ENCODE data around the gene CD151. TPM values are rescaled to one million over a fixed set of nuclear protein-coding genes. Genes with fewer than 3 reads are reported as not detected.
A peak's percentile ranks its signal among the peaks of the same experiment; 100 is the strongest.

The CD151 gene
- total and polyA plus RNA-seq, 4 donors, result 620 to 1,186 (median 771) TPM

DNA sequence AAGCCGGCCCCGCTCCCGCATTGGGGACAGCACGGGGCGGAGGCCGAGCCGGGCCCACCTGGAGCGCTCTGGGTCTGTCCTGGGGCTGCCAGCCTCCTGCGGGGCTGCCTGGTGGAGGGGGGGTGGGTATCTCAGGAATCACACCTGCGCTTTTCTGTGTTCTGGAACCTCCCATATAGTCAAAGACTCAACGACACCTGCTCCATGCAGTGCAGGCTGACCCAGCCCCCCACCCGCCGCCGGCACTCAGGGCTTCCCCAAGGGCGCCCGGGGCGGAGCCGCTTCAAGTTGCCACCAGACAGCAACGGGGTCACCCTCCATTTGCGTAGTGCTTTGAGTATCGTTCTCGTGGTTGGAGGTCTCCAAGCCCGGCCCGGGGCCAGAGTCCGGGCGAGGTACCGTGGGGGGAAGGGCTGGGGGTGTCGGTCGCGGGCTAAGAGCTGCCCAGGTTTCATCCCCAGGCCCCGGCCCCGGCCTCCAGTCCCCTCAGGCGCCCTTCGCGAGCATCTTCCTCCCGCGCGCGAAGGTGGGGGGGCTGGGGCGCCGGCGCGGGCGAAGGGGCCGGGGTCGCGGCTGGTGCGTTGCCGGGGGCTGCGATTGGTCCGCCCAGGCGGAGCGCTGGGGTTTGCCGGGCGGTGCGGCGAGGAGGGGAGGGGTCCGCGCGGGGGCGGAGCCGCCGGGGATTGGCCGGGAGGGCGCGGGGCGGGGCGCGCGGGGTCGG is 16.5 kb downstream of the CD151 start:
- H3K4me1 ChIP-seq (ENCODE audit: control insufficient read depth in 1 of 2, insufficient read depth in 2 of 2, low read length in 2 of 2), result no peaks in the 10 kb centered on the region
- intact Hi-C loops (cut with DNase I), result loop anchor here (2.0 to 5.0 kb wide), 3 partner anchors 63 to 202 kb away; partner anchors contain the start of gene CHID1 (in 1 of the 2)
- no peak for DNase-seq
- H3K4me3 ChIP-seq (ENCODE audit: low read length in 2 of 2), result peak overlapping the region; percentile 23 to 42
- no peak for ATAC-seq (ENCODE audit: low FRiP score)
- H3K27ac ChIP-seq (ENCODE audit: low read depth in 1 of 2, low read length in 2 of 2), result no peak overlapping the region
- 5 to 7% methylated on average over 54 to 71 of the region's 71 CpGs for WGBS, 2 donors
- no peaks in the 10 kb centered on the region for H3K36me3 ChIP-seq (ENCODE audit: control insufficient read depth in 1 of 2, insufficient read depth in 2 of 2, low read length in 1 of 2)
- no peaks in the 10 kb centered on the region for H3K27me3 ChIP-seq (ENCODE audit: control insufficient read depth in 1 of 2, insufficient read depth in 2 of 2, low read length in 1 of 2)
- H3K9me3 ChIP-seq (ENCODE audit: control insufficient read depth, low read length), result no peaks in the 10 kb centered on the region

DNA sequence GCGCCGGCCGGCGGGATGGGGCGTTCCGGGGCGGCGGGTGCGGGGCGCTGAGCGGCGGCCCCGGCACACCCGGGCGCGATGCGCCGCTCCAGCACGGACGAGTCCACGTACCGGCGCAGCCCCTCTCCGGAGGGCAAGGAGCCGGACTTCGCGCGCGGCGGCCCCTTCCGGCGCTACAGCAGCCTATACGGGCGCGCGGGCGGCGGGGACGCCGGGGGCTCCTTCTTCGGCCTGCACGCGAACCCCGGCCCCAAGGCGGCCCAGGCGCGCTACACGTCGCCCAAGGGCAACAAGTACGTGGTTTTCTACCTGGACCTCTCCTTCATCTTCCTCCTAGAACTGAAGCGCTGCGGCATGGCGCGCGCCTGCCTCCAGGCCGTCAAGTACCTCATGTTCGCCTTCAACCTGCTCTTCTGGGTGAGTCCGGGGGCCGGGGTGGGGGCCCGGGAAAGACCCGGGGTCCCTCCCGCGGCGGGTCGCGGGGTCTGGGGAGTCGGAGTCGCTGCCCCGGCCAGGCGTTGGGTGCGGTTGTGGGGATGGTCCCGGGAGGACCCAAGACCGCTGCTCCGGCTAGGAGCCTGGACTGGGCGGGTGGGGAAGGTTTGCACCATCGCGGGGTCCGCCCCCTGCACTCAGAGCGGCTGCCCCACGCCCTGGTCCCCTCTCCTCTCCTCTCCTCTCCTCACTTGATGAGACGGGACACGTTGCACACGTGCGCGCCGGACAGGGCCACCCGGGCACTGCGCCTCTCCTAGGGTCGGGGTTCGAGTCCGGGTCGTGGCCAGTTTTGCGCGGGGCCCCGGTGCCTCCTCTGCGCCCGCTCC is 17.4 kb downstream of the CD151 start:
- Histone ChIP-seq H3K27me3 (ENCODE audit: control insufficient read depth in 1 of 2, insufficient read depth in 2 of 2, low read length in 1 of 2) (no peaks in the 10 kb centered on the region), H3K27ac (ENCODE audit: low read depth in 1 of 2, low read length in 2 of 2) (no peak overlapping the region), H3K4me3 (ENCODE audit: low read length in 2 of 2) (peak overlapping the region; percentile 23 to 42), H3K36me3 (ENCODE audit: control insufficient read depth in 1 of 2, insufficient read depth in 2 of 2, low read length in 1 of 2) (no peaks in the 10 kb centered on the region), H3K4me1 (ENCODE audit: control insufficient read depth in 1 of 2, insufficient read depth in 2 of 2, low read length in 2 of 2) (no peaks in the 10 kb centered on the region), H3K9me3 (ENCODE audit: control insufficient read depth, low read length) (no peaks in the 10 kb centered on the region)
- intact Hi-C loops (cut with DNase I), result loop anchor here (2.0 to 5.0 kb wide), 3 partner anchors 62 to 201 kb away; partner anchors contain the start of gene CHID1 (in 1 of the 2)
- 12 to 15% methylated on average over 42 to 97 of the region's 97 CpGs for WGBS, 2 donors
- no peak for DNase-seq
- no peak for ATAC-seq (ENCODE audit: low FRiP score)

DNA sequence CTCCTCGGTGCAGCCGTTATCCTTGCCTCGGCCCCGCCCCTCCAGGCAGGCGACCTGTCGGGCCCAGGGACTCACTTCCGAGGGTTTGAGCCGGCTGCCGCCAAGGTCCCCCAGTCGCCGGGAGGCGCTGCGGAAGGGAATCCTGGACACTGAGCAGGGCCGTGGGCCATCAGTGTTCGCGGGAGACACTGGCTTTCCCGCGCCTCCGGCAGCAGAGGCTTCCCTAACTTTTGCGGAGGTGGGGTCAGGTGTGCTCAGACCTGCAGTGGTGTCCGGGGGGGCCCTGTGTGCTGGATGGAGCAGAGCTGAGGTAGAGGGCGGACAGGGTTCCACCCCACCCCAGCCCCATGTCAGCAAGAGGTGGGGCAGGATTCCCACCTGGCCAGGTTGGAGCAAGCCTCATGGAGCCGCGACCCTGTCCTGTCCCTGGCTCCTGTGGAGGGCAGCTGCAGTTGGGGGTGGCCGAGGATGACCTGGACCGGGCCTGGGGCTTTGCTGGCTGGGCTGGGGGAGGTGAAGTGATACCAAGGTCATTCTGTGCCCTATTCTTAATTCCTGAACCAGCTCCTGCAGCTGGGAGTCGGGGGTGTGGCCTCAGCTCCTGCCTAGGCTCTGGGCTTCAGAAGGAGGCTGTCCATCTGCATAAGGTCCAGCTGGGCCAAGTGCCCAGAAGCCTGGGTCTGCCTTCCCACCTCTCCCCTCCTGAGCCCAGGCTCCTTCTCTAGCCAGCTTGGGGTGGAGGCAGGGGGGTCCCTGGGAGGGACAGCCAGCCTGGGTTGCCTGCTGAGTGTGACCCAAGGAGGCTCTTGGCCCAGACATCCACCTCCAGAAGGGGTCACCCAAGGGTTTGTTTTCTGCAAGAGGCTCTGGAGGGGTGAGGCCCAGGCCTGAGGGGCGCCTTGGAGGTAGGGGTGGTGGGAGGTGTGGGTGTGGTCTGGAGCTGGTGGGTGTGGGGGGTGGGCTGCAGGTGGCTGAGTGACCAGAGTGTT is 18.3 kb downstream of the CD151 start:
- H3K27ac ChIP-seq (ENCODE audit: low read depth in 1 of 2, low read length in 2 of 2), result no peak overlapping the region
- no peaks in the 10 kb centered on the region for H3K27me3 ChIP-seq (ENCODE audit: control insufficient read depth in 1 of 2, insufficient read depth in 2 of 2, low read length in 1 of 2)
- no peaks in the 10 kb centered on the region for H3K36me3 ChIP-seq (ENCODE audit: control insufficient read depth in 1 of 2, insufficient read depth in 2 of 2, low read length in 1 of 2)
- no peaks in the 10 kb centered on the region for H3K4me1 ChIP-seq (ENCODE audit: control insufficient read depth in 1 of 2, insufficient read depth in 2 of 2, low read length in 2 of 2)
- H3K4me3 ChIP-seq (ENCODE audit: low read length in 2 of 2), result no peak overlapping the region
- DNase-seq, result no peak
- 59 to 64% methylated on average over 28 of the region's 28 CpGs for WGBS, 2 donors
- intact Hi-C loops (cut with DNase I), result no loop called here
- no peaks in the 10 kb centered on the region for H3K9me3 ChIP-seq (ENCODE audit: control insufficient read depth, low read length)
- no peak for ATAC-seq (ENCODE audit: low FRiP score)

DNA sequence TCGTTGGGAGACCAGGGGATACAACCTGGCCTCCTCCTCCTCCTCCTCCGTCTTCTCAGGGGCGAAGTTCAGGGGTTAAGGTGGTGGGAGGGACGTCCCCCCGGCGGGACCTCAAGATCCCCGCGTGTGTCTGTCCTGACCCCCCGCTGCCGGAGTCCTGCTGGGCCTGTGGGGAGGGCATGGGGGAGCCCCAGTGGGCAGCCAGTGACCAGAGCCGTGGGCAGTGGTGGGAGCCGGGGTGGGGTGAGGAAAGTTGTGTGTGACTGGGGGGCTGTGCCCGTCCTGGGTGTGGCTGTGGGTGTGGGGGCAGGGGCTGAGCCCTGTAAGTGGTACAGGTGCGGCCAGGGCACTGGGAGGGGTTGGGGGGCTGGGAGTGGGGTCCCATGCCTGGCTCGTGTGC is 20.0 kb downstream of the CD151 start:
- DNase-seq (no peak), ATAC-seq (ENCODE audit: low FRiP score) (no peak)
- Histone ChIP-seq H3K9me3 (ENCODE audit: control insufficient read depth, low read length) (no peaks in the 10 kb centered on the region), H3K4me1 (ENCODE audit: control insufficient read depth in 1 of 2, insufficient read depth in 2 of 2, low read length in 2 of 2) (no peaks in the 10 kb centered on the region), H3K27ac (ENCODE audit: low read depth in 1 of 2, low read length in 2 of 2) (no peak overlapping the region), H3K36me3 (ENCODE audit: control insufficient read depth in 1 of 2, insufficient read depth in 2 of 2, low read length in 1 of 2) (no peaks in the 10 kb centered on the region), H3K4me3 (ENCODE audit: low read length in 2 of 2) (no peak overlapping the region), H3K27me3 (ENCODE audit: control insufficient read depth in 1 of 2, insufficient read depth in 2 of 2, low read length in 1 of 2) (no peaks in the 10 kb centered on the region)
- intact Hi-C loops (cut with DNase I), result no loop called here
- 85 to 88% methylated on average over 8 to 15 of the region's 15 CpGs for WGBS, 2 donors

DNA sequence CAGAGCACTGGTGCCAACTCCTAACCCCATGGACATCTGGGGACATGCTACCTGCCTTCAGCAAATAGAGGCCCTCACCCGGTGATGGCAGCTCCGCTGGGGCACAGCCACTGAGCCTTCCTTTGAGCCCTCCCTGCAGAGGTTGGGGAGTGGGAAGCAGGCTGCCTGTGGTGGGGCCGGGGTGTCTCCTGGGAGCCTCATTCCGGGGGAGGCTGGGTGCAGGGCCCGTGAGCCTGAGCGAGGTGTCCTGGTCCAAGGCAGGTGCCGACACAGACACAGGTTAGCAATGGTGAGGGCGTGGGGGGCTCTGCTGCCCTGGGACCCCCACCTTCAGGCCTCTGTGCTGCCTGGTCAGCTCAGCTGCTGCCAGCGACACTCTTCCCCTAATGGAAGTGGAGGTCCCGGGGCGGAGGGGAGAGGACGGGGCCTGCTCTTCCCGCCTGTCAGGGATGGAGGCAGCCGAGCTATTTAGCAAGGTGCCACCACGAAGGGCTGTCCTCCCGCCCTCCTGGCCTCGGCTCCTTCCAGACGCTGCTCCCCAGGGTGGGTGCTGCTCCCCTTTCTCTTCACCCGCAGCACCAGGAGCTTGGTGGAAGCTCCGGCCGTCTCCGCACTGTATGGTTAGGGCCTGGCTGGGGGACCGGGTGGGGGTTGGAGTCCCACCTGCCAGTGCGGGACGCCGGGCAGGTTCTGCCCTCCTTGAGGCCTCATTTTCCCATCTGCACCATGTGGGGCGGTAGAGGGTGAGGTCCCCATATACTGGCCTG is 21.1 kb downstream of the CD151 start:
- H3K27ac ChIP-seq (ENCODE audit: low read depth in 1 of 2, low read length in 2 of 2), result no peak overlapping the region
- no peaks in the 10 kb centered on the region for H3K4me1 ChIP-seq (ENCODE audit: control insufficient read depth in 1 of 2, insufficient read depth in 2 of 2, low read length in 2 of 2)
- no peaks in the 10 kb centered on the region for H3K36me3 ChIP-seq (ENCODE audit: control insufficient read depth in 1 of 2, insufficient read depth in 2 of 2, low read length in 1 of 2)
- H3K27me3 ChIP-seq (ENCODE audit: control insufficient read depth in 1 of 2, insufficient read depth in 2 of 2, low read length in 1 of 2), result no peaks in the 10 kb centered on the region
- no peaks in the 10 kb centered on the region for H3K9me3 ChIP-seq (ENCODE audit: control insufficient read depth, low read length)
- 94% methylated on average over 27 of the region's 27 CpGs for WGBS, 2 donors
- intact Hi-C loops (cut with DNase I), result no loop called here
- no peak for ATAC-seq (ENCODE audit: low FRiP score)
- no peak overlapping the region for H3K4me3 ChIP-seq (ENCODE audit: low read length in 2 of 2)
- no peak for DNase-seq

DNA sequence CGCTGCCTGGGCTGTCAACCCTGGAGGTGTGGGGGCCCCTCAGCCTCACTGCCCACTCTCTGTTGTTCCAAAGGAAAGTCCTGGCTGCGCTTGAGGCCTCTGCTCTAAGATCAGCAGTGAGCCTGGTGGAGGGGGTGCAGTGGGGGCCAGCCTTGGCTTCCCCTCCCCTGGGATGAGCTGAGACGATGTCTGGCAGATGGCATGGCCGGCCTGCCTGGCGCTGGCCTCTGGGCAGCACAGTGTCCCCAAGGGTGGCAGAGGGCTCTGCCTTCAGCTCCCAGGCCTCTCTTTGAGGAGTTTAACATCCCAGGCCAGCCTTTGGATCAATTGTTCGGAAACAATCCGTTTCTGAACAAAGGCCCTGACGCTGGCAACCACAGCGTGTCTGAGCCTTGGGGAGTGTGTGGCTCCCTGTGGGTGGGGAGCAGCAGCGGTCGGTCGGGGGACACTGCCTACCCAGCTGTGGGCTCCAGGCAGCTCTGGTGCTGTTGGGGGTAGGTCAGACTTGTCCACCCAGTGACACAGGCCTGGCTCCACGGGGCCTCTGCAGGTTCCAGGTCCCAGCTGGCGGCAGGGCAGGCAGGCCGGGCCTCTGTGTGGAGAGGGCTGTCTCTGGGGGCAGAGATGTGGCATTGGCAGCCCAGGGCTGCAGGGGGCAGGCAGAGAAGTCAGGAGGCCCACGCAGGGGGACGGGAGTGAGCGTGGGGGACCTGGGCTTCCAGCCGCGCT is 22.0 kb downstream of the CD151 start:
- Histone ChIP-seq H3K27me3 (ENCODE audit: control insufficient read depth in 1 of 2, insufficient read depth in 2 of 2, low read length in 1 of 2) (no peaks in the 10 kb centered on the region), H3K4me3 (ENCODE audit: low read length in 2 of 2) (no peak overlapping the region), H3K9me3 (ENCODE audit: control insufficient read depth, low read length) (no peaks in the 10 kb centered on the region), H3K27ac (ENCODE audit: low read depth in 1 of 2, low read length in 2 of 2) (no peak overlapping the region), H3K4me1 (ENCODE audit: control insufficient read depth in 1 of 2, insufficient read depth in 2 of 2, low read length in 2 of 2) (no peaks in the 10 kb centered on the region), H3K36me3 (ENCODE audit: control insufficient read depth in 1 of 2, insufficient read depth in 2 of 2, low read length in 1 of 2) (no peaks in the 10 kb centered on the region)
- WGBS, 2 donors, result 85 to 86% methylated on average over 18 to 20 of the region's 20 CpGs
- DNase-seq, result no peak
- ATAC-seq (ENCODE audit: low FRiP score), result no peak
- intact Hi-C loops (cut with DNase I), result no loop called here

DNA sequence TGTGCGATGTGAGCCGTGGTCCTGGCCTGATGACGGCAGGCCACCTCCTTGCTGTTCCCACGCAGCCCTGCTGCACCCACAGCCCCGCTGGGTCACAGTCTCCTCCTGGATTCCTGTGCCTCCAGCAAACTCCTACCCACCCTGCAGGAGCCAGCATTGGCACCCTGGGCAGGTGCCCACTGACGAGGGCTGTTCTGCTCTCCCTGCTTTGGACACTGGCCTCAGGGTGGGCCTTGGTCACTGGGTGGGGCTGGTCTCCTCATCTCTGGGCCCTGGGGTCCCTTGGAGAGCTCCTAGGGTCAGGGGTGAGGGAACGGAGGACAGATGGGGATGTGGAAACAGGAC is 22.6 kb downstream of the CD151 start:
- no peak overlapping the region for H3K4me3 ChIP-seq (ENCODE audit: low read length in 2 of 2)
- 78 to 88% methylated on average over 4 to 7 of the region's 7 CpGs for WGBS, 2 donors
- DNase-seq (no peak), ATAC-seq (ENCODE audit: low FRiP score) (no peak)
- H3K27me3 ChIP-seq (ENCODE audit: control insufficient read depth in 1 of 2, insufficient read depth in 2 of 2, low read length in 1 of 2), result no peaks in the 10 kb centered on the region
- H3K36me3 ChIP-seq (ENCODE audit: control insufficient read depth in 1 of 2, insufficient read depth in 2 of 2, low read length in 1 of 2), result no peaks in the 10 kb centered on the region
- H3K27ac ChIP-seq (ENCODE audit: low read depth in 1 of 2, low read length in 2 of 2), result no peak overlapping the region
- no peaks in the 10 kb centered on the region for H3K4me1 ChIP-seq (ENCODE audit: control insufficient read depth in 1 of 2, insufficient read depth in 2 of 2, low read length in 2 of 2)
- intact Hi-C loops (cut with DNase I), result no loop called here
- no peaks in the 10 kb centered on the region for H3K9me3 ChIP-seq (ENCODE audit: control insufficient read depth, low read length)

Data from aorta (tissue), 5 donors.